Bone marrow (tissue), 2 donors: ENCODE measurements around the gene FN1.
"Not testable (repeated sequence)": the region's sequence is repeated elsewhere in the genome, so short reads cannot be mapped to it uniquely, and the experiment has no call there.

Experiments
- DNase-seq, 2 donors: peaks; one replicate each; lab custom pipeline; 2025; lab: John Stamatoyannopoulos, UW

Gene FN1

DNA sequence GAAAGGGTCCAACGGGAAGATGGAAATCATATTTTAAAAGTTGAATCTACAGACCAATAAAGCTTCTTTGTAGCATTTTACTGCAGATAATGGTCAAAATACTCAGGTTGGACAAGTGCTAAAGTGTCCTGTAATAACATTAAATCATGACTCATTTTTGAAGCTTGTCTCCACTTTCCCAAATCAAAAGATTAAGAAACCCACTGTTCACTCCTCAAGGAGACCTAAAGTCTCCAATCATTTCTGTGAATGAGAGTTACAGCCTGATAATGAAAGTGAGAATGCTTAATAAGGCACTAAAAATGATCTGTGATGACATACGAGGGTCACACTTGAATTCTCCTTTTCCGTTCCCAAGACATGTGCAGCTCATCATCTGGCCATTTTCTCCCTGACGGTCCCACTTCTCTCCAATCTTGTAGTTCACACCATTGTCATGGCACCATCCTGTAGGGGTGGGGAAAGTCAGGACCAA is 70.6 kb downstream of the FN1 start:
- no peak for DNase-seq

DNA sequence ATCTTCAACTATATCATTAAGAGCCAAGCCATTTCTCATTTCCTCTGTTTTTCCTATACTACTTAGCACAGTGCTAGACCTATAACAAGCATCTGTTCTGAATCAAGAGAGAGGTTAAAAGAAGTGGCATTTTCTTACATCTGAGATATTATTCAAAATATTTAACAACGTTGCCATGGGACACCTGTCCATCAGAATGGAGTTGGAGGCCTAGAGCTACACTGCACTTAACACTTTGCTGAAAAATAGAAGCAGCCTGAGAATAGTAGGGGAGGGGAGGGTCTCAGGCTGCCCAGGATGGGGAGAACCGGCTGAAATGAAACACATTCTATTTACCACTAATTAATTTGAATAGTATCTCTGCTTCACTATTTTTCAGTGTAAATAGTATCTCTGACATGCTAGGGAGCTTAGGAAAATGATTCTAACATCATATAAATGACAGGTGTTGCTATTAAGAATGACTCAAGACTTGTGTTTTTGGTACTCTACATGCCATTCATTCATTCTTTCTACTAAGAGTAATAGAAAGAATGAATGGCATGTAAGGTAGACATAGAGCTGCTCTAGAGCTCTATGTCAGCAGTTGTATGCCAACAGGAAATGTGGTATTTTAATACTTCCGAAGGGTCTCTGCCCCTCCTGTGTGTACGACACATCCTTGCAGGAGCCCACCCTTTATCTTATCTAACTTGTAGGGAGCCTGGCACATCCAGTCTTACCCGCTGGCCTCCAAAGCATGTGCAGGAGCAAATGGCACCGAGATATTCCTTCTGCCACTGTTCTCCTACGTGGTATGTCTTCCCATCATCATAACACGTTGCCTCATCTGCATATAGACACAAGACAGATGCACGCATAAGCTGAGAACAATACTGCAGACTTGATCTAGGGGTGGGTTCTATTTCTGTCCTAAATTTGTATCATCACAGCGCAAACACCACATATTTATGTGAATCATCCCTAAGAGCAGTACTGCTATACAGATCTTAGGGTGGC is 71.4 kb downstream of the FN1 start:
- no peak for DNase-seq

DNA sequence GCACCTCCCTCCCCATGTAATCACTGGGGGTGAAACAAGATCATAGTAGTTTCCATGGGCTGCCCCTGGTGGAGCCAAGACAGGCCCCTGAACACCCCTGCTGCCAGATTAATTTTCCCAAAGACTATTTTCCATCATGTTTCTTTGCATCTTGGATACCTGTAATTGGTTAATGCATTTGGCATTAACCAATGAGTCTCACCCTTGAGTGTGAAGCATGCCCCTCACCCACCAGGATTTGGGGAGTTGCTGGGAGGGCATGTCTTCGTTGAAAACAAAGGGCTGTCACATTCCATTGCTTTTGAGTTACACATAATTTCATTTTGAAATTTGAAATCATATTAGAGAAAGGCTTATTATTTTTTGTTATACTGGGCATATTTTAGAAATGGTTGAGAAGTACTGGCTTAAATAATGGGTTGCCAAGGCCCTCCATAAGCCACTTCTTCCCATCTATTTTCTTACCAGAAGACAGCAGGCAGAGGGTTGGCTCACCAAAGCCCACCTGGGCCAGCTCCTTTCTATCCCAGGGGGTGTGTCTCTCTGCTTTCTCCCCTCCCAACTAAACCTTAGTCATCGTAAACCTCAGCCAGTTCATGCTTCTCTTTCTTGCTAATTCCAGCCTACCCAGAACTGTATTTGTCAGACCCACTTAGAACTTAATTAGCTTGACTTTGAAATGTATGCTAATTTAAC is 72.3 kb downstream of the FN1 start:
- no peak for DNase-seq

DNA sequence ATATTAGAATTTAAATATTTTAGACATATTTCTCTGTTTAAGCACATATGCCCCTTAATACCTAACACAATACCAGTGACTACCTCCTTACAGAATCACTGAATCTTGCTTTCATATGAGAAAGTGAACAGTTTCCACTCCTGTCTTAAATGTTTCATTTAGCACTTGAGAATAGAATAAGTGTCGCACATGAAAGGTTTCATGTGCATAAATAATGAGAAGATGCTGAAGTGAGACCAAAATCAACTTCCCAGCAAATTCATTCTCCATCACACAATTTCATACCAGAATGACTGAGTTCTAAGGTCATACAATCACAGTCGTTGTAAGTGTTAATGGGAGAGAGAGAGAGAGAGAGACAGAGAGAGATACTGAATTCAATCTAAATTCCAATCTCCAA is 72.8 kb downstream of the FN1 start:
- DNase-seq = no peak

DNA sequence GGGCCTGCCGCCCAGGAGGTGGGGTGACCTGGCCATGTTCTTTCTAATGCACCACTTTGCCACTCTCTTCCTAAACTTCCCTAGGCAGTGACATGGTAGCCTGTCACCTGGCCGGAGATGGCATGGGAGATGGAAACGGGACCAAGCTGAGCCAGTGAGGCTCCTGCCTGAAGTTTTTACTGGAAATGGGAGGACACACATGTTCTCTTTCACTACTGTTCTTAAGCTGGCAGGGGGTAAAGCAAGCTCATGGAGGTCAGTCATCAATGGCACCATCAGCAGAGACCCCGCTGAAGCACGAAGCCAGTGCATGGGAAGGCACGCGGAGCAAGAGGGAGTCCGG is 73.3 kb downstream of the FN1 start:
- no peak for DNase-seq

DNA sequence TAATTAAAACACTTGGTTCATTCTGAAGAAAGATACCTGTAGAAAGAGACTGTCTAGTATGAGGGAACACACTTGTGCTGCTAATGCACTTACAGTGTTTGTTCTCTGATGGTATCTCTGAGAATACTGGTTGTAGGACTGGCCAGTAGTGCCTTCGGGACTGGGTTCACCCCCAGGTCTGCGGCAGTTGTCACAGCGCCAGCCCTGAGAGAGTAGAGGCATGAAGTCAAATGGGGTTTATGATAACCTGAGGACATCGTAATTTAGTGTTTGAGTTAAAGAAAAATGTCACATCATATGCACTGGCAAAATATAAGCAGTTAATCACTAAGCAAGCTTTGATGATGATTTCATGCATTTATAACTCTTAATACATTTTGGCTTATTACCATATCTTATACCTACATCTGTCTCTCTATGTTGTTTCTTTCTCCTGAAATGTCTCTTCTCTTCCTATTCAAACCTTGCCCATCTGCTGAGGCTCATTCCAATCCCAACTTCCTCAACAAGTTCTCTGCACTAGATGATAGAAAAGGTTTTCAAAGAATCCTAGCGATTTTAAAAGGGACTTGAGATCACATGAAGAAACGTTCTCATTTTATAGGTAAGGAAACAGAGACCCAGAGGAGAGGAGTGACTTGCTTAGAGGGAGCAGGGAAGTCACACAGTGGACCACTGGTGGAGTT is 73.8 kb downstream of the FN1 start:
- DNase-seq = no peak

DNA sequence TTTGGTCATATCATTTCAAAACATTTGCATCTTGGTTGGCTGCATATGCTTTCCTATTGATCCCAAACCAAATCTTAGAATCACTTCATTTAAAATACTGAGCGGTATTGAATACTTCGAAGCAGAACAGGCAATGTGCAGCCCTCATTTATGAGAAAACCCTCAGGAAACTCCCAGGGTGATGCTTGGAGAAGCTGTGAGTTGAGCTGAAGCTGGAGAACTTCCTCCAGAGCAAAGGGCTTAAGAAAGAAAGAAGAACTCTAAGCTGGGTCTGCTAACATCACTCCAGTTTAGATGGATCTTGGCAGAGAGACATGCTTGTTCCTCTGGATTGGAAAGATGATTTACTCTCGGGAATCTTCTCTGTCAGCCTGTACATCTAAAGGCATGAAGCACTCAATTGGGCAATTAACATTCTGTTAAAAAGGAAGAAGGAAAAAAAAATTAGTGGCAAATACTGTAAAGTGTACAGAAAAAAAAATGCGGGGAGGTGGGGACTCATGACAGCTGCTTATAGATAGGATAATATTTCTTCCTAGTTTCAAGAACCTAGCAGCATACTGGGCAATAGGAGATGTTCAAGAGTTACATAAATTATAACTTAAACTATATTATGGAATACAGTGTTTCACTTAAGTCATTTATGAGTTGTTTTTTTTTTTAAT is 74.5 kb downstream of the FN1 start:
- no peak for DNase-seq

DNA sequence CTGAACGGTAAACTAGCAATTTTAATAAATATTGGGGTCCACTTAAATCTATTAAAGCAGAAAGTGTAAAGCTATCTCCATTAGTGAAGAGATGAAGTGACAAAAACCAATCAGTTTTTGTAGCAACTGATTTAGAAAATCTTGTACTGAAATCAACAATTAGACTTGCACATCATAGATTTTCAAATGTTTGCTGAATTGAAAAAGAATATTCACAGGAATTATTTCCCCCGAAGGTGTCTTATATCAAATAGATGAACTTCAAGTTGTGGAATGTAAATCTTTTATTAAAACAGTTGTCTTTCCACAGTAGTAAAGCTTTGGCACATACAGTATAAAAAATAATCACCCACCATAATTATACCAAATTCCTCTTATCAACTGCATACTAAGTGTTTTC is 75.3 kb downstream of the FN1 start:
- DNase-seq = no peak

DNA sequence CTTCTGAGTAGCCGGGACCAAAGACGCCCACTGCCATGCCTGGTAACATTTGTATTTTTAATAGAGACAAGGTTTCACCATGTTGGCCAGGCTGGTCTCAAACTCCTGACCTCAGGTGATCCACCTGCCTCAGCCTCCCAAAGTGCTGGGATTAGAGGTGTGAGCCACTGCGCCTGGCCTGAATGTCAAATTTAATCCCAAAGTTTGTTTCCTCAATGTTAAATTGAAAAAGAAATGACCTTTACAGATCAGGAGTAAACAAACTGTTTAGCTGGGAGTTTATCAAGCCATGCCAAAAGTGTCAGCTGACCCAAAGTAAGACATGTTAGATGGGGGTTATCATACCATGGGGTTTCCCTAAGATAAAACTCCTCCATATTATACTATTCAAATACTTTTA is 75.8 kb downstream of the FN1 start:
- not testable (repeated sequence) for DNase-seq

DNA sequence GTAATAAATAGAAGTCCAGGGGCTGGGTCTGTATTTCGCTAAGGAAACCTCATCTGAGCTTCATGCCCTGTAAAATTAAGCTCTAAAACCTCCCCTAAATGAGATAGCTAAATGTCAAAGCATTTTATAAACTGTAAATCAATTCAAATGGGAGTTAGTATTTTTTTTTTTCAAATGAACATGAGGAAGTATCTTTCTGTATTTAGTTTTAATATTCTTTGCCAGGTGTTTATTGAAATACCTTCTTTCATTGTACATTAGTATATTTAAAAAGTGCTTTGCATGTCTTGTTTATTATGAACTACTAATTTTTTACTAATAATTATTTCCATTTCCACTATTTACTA is 76.3 kb downstream of the FN1 start:
- DNase-seq = no peak

DNA sequence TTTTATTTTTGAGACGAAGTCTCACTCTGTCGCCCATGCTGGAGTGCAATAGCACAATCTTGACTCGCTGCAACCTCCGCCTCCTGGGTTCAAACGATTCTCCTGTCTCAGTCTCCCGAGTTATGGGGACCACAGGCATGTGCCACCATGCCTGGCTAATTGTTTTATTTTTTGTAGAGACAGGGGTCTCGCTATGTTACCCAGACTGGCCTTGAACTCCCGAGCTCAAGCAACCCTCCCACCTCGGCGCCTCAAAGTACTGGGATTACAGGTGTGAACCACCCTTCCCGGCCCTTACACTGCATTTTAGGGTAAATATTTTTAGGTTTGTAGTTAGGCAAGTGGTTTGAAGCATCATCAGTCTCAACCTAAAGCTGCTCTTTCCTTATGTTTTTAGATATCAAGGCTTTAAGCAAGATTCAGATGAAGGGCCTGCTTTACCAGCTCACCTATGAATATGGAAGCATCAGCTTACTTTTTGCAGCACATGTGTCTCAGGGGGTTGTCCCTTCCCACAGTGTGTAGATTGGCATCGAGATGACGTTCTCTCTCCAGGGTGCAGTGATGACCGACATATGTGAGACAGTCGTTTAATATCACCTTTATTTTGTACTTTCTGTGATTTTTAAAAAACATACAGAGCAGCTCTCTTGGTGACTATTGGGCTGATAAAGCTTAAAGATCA is 76.8 kb downstream of the FN1 start:
- DNase-seq = no peak

DNA sequence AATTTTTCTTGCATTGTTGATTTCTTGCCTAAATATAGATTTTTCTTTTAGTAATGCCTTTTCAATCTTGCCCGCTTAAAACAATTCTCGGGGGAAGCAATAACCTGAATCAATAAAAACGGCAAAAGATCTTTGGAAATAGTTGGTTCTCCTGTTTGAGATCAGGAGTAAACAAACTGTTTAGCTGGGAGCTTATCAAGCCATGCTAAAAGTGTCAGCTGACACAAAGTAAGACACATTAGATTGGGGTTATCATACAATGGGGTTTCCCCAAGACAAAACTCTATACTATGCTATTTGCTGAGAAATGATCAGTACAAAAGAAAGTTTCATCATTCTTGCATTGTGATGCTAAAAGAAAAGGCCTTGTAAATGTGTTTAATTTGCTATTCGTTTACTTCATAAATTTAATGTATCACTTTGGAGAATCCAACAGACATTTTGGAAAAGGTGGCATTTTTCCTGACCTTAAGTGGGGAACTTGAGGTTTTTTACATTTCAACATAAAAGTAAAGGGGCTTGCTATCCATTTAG is 77.5 kb downstream of the FN1 start:
- DNase-seq = no peak

DNA sequence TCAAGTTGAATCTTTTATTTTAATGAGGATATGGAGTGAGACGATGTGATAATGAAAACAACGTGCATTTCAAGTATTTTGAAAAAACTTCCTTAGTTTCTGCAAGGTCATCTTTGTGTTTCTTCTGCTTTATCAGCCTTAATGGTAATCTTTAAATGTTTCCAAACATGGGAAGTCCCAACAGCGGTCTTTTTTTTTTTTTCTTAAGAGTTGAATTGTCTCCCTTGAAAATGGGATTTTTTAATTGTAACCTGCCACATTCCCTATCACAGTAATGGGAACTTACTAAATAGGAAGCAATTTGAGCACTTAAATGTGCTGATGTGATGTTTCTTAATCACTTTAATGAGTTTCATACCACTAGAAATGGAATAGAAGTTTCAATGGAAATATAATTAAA is 78.2 kb downstream of the FN1 start:
- no peak for DNase-seq

DNA sequence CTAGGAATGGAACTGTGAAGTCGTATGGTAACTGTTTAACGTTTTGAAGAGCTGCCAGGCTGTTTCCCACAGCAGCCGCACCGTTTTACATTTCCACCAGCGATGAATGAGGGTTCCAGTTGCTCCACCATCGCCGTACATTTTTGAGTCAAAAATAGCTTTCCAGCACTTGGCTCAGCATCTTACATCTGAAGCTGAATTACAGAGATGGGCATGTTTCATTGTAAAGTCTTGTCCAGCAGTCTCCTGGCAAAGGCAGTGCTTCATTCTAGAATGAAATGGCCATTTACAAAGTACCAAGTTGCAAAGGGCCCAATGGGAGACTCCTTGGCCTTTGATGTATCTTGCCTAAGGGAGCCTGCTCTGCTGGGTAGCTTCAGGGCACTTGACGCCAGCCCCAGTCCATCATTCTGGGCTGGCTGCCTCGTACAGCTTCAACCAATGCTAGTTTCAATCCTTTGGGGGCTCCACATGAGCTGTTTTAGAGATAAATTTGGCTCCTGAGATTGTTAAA is 78.9 kb downstream of the FN1 start:
- DNase-seq = no peak

DNA sequence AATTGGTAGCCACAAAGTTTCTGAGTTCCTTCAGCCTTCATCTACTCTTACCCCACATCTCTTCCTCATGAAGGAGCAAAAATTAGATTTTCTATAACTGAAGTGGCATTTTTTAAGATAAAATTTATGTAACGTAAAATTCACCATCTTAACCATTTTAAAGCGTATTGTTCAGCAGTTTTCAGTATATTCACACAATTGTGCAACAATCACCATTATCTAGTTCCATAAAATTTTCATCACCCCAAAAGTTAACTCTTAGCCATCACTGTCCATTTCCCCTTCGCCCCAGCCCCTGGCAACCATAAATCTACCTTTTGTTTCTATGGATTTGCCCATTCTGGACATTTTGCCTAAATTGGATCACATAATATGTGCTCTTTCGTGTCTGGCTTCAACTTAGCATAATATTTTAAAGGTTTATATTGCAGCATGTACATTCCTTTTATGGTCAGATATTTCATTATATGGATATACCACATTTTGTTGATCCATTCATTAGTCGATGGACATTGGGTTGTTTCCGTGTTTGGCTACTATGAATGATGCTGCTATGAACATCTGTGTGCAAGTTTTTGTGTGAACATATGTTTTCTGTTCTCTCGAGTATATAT is 79.4 kb downstream of the FN1 start:
- no peak for DNase-seq

DNA sequence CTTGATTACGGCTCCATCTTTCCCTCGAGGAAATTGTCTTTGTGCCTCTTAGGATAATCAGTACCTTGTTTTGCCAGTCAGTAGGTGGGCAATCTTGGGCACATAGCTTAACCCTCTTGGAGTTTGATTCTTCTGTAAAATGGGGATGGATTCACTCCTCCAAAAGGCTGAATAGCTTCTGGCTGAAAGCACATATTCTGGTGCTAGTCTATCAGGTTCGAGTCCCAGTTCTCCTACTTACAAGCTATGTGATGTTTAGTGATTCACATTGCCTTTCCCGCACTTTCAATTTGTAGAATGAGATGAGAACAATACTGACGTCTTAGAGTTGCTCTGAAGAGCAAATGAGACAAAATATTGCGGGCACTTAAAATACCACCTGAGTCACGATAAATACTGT is 80.1 kb downstream of the FN1 start:
- no peak for DNase-seq

DNA sequence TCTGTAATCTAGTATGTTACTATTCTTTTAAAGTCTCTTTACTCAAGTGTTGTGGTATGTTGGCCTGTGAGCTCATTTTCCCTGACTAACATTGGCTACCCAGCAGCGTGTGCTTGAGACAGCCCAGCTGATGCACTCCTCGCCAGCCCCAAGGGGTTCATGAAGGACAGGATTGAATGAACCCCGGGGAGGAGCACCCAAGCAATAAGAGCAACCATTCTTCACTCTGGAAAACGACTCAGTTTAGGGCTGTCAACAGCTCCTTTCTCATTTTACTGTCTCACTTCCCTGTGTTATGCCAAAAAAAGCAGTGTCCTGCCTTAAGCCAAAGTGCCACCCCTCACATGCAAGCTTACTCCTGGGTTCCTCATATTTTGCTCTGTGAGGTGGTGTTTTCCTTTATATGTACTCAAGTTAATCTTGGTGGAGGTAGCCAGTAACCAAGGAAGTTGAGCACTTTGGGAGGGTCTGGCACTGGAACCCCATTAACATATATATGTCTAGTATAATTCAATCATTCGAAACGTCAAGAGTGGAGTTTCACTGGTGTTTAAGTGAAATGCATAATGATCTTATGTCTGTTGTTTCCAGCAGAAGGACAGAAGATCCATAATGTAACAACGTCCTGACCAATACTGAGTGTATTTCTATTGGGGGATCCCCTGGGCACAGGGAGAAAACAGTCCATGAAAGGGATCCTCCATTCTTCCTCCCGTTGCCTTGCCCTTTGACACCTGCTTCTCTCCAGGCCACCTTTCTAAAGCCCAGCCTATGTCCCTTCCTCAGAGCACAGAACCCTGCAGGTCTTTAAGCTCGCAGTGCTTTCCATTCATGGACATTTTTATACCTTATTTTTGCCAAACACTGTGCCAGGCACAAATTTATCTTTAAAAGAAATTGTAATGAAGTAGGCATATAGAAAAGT is 80.8 kb downstream of the FN1 start:
- DNase-seq = no peak

DNA sequence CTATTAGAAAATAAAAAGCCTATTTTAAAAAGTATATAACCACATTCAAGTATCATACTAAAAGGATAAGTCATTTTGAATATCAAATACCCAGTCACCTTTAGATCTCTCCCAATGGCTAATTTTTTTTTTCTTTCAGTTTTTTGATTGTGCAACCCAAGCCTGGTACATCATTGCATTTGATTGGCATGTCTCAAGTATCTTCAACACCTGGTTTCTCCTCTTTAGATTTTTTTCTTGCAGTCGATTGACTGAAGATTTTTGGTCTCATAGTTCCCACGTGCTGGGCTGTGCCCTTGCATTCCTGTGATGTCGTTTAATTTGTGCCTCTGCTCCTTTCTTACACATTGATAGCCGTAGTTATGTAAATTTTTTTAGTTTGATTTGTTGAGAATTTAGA is 83.3 kb downstream of the FN1 start:
- no peak for DNase-seq

DNA sequence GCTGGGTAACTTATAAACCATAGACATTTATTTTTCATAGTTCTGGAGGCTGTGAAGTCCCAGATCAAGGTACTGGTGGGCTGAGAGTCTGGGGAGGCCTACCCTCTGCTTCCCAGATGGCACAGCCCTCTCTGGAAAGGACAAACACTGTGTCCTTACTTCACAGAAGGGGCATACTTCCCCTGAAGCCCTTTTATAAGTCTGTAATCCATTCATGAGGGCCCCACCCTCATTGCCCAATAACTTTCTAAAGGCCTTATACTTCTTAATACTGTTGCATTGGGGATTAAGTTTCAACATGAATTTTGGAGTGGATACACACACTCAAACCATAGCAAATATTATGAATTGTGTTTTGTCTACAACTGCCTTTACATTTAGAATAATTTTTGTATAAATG is 88.0 kb downstream of the FN1 start:
- no peak for DNase-seq
